Measurements from ENCODE around the gene TACO1. TPM values are rescaled to one million over a fixed set of nuclear protein-coding genes. Genes with fewer than 3 reads are reported as not detected.

The TACO1 gene
- total RNA-seq, 1 experiment from 2014 or later = 30.6 TPM

Other genes with a start within 250 kb of the TACO1 start
- 8.6 and 13.4 TPM in 2 replicates for gene CYB561, start 154.6 kb upstream of the TACO1 start, total RNA-seq (2014; rRNA removed; shearing (Covaris generic))
- gene ACE, start 123.8 kb upstream of the TACO1 start, total RNA-seq (2014; rRNA removed; shearing (Covaris generic)) = 0.13 TPM in 1 of 2 replicates, not detected in the other
- gene KCNH6, start 77.5 kb upstream of the TACO1 start, total RNA-seq (2014; rRNA removed; shearing (Covaris generic)) = not detected in 2 replicates
- 60.4 and 68.5 TPM in 2 replicates for gene DCAF7, start 50.4 kb upstream of the TACO1 start, total RNA-seq (2014; rRNA removed; shearing (Covaris generic))
- gene MAP3K3, start 21.5 kb downstream of the TACO1 start, total RNA-seq (2014; rRNA removed; shearing (Covaris generic)) = 35.8 and 49.5 TPM in 2 replicates
- 26.5 and 35.2 TPM in 2 replicates for gene LIMD2, start 99.2 kb downstream of the TACO1 start, total RNA-seq (2014; rRNA removed; shearing (Covaris generic))
- gene STRADA, start 140.9 kb downstream of the TACO1 start, total RNA-seq (2014; rRNA removed; shearing (Covaris generic)) = 14.7 and 17.3 TPM in 2 replicates
- gene CCDC47, start 172.7 kb downstream of the TACO1 start, total RNA-seq (2014; rRNA removed; shearing (Covaris generic)) = 106 and 125 TPM in 2 replicates
- 102 and 118 TPM in 2 replicates for gene DDX42, start 173.3 kb downstream of the TACO1 start, total RNA-seq (2014; rRNA removed; shearing (Covaris generic))
- gene PSMC5, start 226.5 kb downstream of the TACO1 start, total RNA-seq (2014; rRNA removed; shearing (Covaris generic)) = 54.4 and 63.7 TPM in 2 replicates
- 68.9 and 80.2 TPM in 2 replicates for gene FTSJ3, start 226.8 kb downstream of the TACO1 start, total RNA-seq (2014; rRNA removed; shearing (Covaris generic))
- gene SMARCD2, start 241.8 kb downstream of the TACO1 start, total RNA-seq (2014; rRNA removed; shearing (Covaris generic)) = 75.9 and 115 TPM in 2 replicates